Fibroblast of villous mesenchyme (primary cell): ENCODE data around the gene HCRTR1. TPM values are rescaled to one million over a fixed set of nuclear protein-coding genes. Genes with fewer than 3 reads are reported as not detected.

ENCODE experiments used
- DNase-seq: peaks from one replicate; pipeline ENCODE4 v3.0.0-alpha.2; 2010; ENCODE audit warnings: low read depth
- H3K4me3 ChIP-seq: 2 replicates; pipeline ENCODE4 v1.5.1; 2011; ENCODE audit warnings: low read depth, mild to moderate bottlenecking, low read length
- total RNA-seq: library from RNA; depleted of rRNA; stranded (reverse); fragments of >200 nt; gene quantifications from 2 replicates; pipeline ENCODE4 v1.2.3, GENCODE V29; 2012
- TF ChIP-seq, protein P1 (sequence below): IDR thresholded peaks from 2 replicates; pipeline ENCODE4 v1.5.1; 2012; ENCODE audit warnings: low read depth, mild to moderate bottlenecking, low read length; ENCODE audit not compliant: insufficient read depth

Gene HCRTR1
- under 0.01 TPM in 2 replicates for total RNA-seq

- DNase-seq: no peak
- peak within 1 kb of the TSS; percentile 64 for H3K4me3 ChIP-seq
- TF ChIP-seq, protein P1, sequence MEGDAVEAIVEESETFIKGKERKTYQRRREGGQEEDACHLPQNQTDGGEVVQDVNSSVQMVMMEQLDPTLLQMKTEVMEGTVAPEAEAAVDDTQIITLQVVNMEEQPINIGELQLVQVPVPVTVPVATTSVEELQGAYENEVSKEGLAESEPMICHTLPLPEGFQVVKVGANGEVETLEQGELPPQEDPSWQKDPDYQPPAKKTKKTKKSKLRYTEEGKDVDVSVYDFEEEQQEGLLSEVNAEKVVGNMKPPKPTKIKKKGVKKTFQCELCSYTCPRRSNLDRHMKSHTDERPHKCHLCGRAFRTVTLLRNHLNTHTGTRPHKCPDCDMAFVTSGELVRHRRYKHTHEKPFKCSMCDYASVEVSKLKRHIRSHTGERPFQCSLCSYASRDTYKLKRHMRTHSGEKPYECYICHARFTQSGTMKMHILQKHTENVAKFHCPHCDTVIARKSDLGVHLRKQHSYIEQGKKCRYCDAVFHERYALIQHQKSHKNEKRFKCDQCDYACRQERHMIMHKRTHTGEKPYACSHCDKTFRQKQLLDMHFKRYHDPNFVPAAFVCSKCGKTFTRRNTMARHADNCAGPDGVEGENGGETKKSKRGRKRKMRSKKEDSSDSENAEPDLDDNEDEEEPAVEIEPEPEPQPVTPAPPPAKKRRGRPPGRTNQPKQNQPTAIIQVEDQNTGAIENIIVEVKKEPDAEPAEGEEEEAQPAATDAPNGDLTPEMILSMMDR: no peak
Observed at GRCh38 chr1:31617218-31617915, at the start of gene HCRTR1. Gene HCRTR1, plus strand, starts transcription at chr1:31617689. Its CDS starts 1,504 bp downstream, at chr1:31619193.

GRCh38 chr1:31567956-31568570 is 49.4 kb upstream of the HCRTR1 start:
- TF ChIP-seq, protein P1: no peak
- no peak for DNase-seq
- H3K4me3 ChIP-seq: no peak overlapping the region

DNA sequence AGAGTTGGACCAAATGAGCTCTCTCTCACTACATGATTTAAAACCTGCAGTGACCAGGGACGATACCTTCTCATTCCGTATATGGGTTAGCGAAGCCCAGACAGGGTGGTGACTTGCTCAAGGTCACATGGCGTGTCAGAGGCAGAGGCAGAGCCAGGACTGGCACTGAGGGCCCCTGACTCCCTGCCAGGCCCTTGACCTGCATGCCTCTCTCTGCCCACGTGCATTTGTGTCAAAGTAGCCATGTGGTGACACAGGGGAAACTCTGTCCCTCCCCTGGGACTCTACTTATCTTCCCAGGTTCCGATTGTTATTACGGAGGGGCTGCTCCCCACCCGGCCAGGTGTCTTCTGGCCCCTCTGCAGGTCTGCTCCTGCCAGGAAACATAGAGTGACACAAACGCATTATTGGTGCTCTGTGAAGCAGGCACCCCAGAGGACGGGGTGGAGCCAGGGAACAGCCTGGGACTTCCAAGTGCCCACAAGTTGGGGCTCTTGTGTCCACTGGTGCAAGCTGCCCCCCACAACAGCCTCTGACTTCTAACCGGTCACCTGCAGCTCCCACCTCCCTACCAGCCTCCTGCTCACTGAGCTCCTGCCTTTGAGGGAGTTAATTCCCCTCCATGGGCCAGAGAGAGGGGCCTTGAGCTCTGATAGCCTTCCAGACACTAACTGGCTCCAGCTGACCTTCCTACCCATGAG is 48.4 kb upstream of the HCRTR1 start:
- no peak for DNase-seq
- H3K4me3 ChIP-seq: no peak overlapping the region
- TF ChIP-seq, protein P1: no peak

DNA sequence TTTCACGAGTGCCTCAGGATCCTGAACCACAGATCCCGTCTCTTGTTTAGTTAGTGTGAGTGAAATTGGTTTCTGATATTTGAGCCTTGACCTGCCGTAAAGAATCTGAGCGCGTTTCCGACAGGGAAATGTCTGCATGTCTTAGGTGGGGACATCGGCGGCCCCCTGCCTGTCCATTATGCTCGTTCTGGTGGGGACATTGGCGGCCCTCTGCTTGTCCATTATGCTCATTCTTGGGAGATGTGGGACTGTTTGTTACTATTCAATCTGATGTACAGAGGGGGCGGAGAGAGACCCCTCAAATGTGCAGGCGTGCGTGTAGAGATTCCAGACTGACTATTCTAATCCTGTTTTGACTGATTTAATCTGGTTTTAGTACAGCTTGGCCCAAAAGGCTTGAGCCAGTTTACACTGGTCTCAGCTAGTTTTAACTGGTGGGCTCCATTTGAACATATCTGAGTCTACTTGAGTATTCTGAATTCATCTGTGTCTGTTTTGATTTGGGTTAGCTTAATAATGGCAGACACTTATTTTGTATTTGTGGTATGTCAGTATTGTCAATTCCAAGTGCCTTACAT is 47.8 kb upstream of the HCRTR1 start:
- no peak for DNase-seq
- TF ChIP-seq, protein P1: no peak
- no peak overlapping the region for H3K4me3 ChIP-seq

GRCh38 chr1:31570228-31570627 is 47.3 kb upstream of the HCRTR1 start:
- TF ChIP-seq, protein P1: no peak
- no peak overlapping the region for H3K4me3 ChIP-seq
- no peak for DNase-seq

- DNase-seq: peak; percentile 67
- TF ChIP-seq, protein P1: no peak
- H3K4me3 ChIP-seq: no peak overlapping the region
Observed at GRCh38 chr1:31570906-31571305, 46.6 kb upstream of the HCRTR1 start.
